Right lobe of liver (tissue), 6 donors: ENCODE data around the gene GPA33. TPM values are rescaled to one million over a fixed set of nuclear protein-coding genes. Genes with fewer than 3 reads are reported as not detected.

Experiments
- ATAC-seq, 4 donors: fragments of 200-7000 bp; cut with Tn5 transposase; one replicate each; pipeline ENCODE4 v1.9.1; 2020; ENCODE audit warnings: mild to moderate bottlenecking in 4 of 4, moderate library complexity in 4 of 4
- DNase-seq, 3 donors: peaks; one replicate each; pipeline ENCODE4 v3.0.0-alpha.2; 2020
- H3K27ac ChIP-seq, 3 donors: fragments of 200-600 bp; one replicate each; pipeline ENCODE4 v1.8.0; 2022
- H3K27me3 ChIP-seq, 2 donors: fragments of 200-600 bp; one replicate each; pipeline ENCODE4 v1.8.0; 2022
- H3K36me3 ChIP-seq, 4 donors: fragments of 200-600 bp; sonication (generic) in 1 of 4; one replicate each; pipeline versions ENCODE4 v1.5.1 to v1.8.0; 2017 to 2022; ENCODE audit warnings: control low read depth in 1 of 4
- H3K4me1 ChIP-seq, 4 donors: fragments of 200-600 bp; sonication (generic) in 1 of 4; one replicate each; pipeline versions ENCODE4 v1.5.1 to v1.8.0; 2017 to 2022; ENCODE audit warnings: control low read depth in 1 of 4
- H3K4me3 ChIP-seq, 3 donors: fragments of 200-600 bp; one replicate each; pipeline ENCODE4 v1.8.0; 2022
- H3K9me3 ChIP-seq, 4 donors: fragments of 200-600 bp; sonication (generic) in 1 of 4; one replicate each; pipeline versions ENCODE4 v1.5.1 to v1.8.0; 2017 to 2022; ENCODE audit warnings: control low read depth in 1 of 4
- CTCF ChIP-seq, 4 donors: fragments of 200-600 bp in 3 of 4; fragments of 450-650 bp in 1 of 4; IDR thresholded peaks; one replicate each; pipeline versions ENCODE4 v1.5.1 to v1.8.0; 2016 to 2022; ENCODE audit warnings: antibody characterized with exemption in 4 of 4, mild to moderate bottlenecking in 2 of 4
- POLR2A ChIP-seq: fragments of 450-650 bp; IDR thresholded peaks from one replicate; pipeline ENCODE4 v1.6.1; 2017; ENCODE audit warnings: antibody characterized with exemption, mild to moderate bottlenecking
- WGBS: methylation state at CpG from one replicate; pipeline ENCODE4 v1.1.6; 2018; ENCODE audit warnings: low coverage, low lambda C conversion rate; ENCODE audit not compliant: insufficient coverage; ENCODE audit errors: missing lambda C conversion rate; 5-methylcytosine and 5-hydroxymethylcytosine counted together
- intact Hi-C, 2 donors: fragments of 100-400 bp; cut with DNase I; formaldehyde crosslinking; loops; one replicate each; pipeline versions ENCODE4 v1.11.2 to v1.14.1; 2022
- total RNA-seq, 6 experiments: library from RNA; depleted of rRNA in 2 of 6; stranded (reverse); fragments of >200 nt in 2 of 6; fragmentation: NEBNext Ultra II Directional in 3 of 6; extraction: Animal tissue kit (Norgen Biotek cat#: 25700) in 3 of 6; gene quantifications; one replicate each; pipeline versions ENCODE4 v1.1.0 to v1.2.4, GENCODE V29; 2016 to 2023
- donor health status: DM: no; HTN: yes; CAD: no.
- donor health status: DM: no; HTN: no; CAD: no.
- donor health status: DM: no; HTN: no; CAD: no.
- donor health status: DM: no; HTN: yes; CAD: no.
- donor health status: DM: no; HTN: yes; CAD: no.

GPA33 gene
- total RNA-seq, 6 experiments from 2014 or later = 0.12 TPM; not detected in 5

- WGBS = 27% methylated on average over 6 of the region's 11 CpGs
- H3K27ac ChIP-seq = no peak overlapping the region
These were observed 7.6 kb downstream of the GPA33 start for GRCh38 chr1:167082511-167083027.

DNA sequence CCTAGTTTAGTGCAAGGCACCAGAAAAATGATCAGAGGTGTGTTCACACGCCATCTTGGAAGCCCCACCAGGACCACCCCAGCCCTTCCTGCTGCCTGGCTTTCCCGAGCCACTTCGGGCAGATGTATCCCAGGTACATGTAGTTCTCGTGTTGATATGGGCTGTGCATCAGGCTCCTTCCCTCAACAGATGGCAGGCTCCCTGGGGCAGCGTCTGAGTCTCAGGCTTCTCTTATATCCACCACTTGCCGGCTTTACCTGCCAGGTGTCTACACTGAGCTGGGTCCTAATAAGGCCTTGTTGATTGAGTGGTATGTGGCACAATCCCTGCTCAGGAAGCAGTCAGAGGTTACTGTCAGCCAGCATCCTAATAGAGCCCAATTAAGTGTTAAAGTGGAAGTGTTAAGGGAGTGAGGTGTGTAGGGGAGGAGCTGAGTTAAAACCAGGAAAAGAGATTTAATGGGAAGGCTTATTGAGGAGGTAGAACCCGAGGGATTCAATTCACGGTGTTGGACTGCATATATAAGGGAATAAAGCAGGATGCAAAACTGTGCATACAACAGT, 8.5 kb downstream of the GPA33 start:
- Histone ChIP-seq H3K9me3 (no peaks in the 10 kb centered on the region), H3K4me3 (no peak overlapping the region), H3K4me1 (no peaks in the 10 kb centered on the region), H3K27ac (no peak overlapping the region), H3K27me3 (no peaks in the 10 kb centered on the region), H3K36me3 (no peaks in the 10 kb centered on the region)
- no peak for TF ChIP-seq POLR2A
- no peak for TF ChIP-seq CTCF (IDR thresholded peaks at IDR 0.05)
- no peak for ATAC-seq
- intact Hi-C loops = no loop called here
- 76% methylated on average over 5 of the region's 8 CpGs for WGBS
- no peak for DNase-seq

More at GRCh38 chr1:167082511-167083027, 7.6 kb downstream of the GPA33 start:
- no peaks in the 10 kb centered on the region for H3K36me3 ChIP-seq
- intact Hi-C loops = no loop called here
- no peaks in the 10 kb centered on the region for H3K9me3 ChIP-seq
- peak; percentile 44 to 89 (median 44) for ATAC-seq
- DNase-seq = no peak
- H3K4me3 ChIP-seq = no peak overlapping the region
- TF ChIP-seq CTCF (IDR thresholded peaks at IDR 0.05) (no peak), POLR2A (no peak)
- H3K27me3 ChIP-seq = no peaks in the 10 kb centered on the region
- H3K4me1 ChIP-seq = no peaks in the 10 kb centered on the region

GRCh38 chr1:167077868-167078210, 12.3 kb downstream of the GPA33 start:
- TF ChIP-seq CTCF (IDR thresholded peaks at IDR 0.05) (no peak), POLR2A (no peak)
- H3K4me1 ChIP-seq = no peaks in the 10 kb centered on the region
- DNase-seq (peak in 1 of 3 donors; percentile 5), ATAC-seq (no peak)
- no peaks in the 10 kb centered on the region for H3K27me3 ChIP-seq
- H3K36me3 ChIP-seq = no peaks in the 10 kb centered on the region
- intact Hi-C loops = no loop called here
- no peaks in the 10 kb centered on the region for H3K9me3 ChIP-seq
- H3K4me3 ChIP-seq = no peak overlapping the region
- H3K27ac ChIP-seq = no peak overlapping the region

DNA sequence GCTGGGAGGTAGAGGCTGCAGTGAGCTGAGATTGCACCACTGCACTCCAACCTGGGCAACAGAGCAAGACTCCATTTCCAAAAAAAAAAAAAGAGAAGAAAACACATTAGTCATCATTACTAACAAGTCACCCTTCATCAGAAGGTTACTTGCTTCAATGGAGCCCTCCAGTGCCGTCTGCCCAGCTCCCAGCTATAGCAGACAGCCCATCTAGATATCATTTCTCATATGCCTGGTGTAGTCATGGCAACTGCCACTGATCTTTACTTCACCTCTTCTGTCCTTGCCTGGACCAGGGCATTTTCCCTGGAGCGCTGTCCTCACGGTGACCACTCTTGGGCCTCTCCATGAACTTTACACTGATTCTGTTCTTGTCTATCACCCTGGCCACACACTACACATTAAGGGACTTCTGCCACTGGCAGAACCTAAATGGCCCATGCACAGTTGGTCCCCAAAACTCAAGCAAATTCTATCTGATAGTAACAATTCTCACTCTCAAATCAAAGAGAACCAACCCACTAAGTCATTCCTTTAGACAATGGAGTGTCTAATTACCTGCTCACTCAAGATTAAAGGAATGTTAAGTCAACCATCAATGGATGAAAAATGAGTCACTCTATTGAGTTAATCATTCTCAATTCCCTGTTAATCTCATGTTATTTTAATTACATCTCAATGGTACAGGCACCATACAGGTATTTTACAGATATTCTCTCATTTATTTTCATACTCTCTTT, 12.9 kb downstream of the GPA33 start:
- WGBS = 65% methylated on average over 3 of the region's 3 CpGs
- TF ChIP-seq POLR2A (no peak), CTCF (IDR thresholded peaks at IDR 0.05) (no peak)
- no peaks in the 10 kb centered on the region for H3K4me1 ChIP-seq
- H3K36me3 ChIP-seq = no peaks in the 10 kb centered on the region
- H3K27me3 ChIP-seq = no peaks in the 10 kb centered on the region
- ATAC-seq = no peak
- H3K4me3 ChIP-seq = no peak overlapping the region
- H3K27ac ChIP-seq = no peak overlapping the region
- no peak for DNase-seq
- no peaks in the 10 kb centered on the region for H3K9me3 ChIP-seq
- intact Hi-C loops = no loop called here
